Activated CD4-positive, alpha-beta T cell treated with anti-CD3 and anti-CD28 coated beads, Interleukin-10, Interleukin-2, amounts not matched to agents 100 ng/mL and 50 ng/mL, durations not matched to agents 16 hours and 8 hours (primary cell): ENCODE measurements around the gene TMEM94.
A peak's percentile ranks its signal among the peaks of the same experiment; 100 is the strongest.
"Not testable (repeated sequence)": the region's sequence is repeated elsewhere in the genome, so short reads cannot be mapped to it uniquely, and the experiment has no call there.

Experiments
- DNase-seq: peaks from one replicate; pipeline ENCODE4 v3.0.0-alpha.2; 2020

TMEM94 gene

GRCh38 chr17:75456417-75457046 is at the start of gene TMEM94:
TMEM94 (plus strand) TSS chr17:75456635; CDS start chr17:75471906, 15,271 bp downstream.
- peak; percentile 97 for DNase-seq

DNA sequence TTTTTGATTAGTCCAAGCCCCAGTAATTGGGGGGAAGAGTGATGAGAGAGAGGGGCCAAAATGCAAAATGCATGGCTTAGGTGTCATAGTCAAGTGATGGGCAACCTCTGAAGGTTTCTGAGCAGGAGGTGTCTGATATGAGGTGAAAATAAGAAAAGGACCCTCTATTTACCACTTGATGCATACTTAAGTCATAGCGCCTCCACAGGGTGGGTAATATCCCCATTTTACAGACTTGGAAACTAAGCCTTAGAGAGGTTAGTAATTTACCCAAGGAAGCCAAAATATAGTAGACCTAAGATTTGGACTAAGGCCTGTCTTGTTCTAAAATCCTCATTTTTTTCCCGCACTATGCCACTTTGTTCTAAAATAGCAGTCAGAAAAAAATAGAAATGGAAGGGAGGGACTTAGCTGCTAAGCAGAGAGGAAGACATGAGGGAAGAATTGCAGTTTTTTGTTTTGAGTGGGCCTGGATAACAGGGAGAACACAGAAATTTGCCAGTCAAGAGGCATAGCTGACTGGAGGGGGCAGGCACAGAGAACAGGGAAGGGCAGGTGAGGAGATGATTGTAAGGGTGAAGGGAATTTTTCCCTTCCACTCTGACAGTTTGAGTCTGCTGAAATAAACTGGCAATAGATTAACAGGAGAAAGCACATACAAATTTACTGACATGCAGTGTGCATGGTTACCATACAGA is 48.6 kb upstream of the TMEM94 start:
- DNase-seq = no peak

DNA sequence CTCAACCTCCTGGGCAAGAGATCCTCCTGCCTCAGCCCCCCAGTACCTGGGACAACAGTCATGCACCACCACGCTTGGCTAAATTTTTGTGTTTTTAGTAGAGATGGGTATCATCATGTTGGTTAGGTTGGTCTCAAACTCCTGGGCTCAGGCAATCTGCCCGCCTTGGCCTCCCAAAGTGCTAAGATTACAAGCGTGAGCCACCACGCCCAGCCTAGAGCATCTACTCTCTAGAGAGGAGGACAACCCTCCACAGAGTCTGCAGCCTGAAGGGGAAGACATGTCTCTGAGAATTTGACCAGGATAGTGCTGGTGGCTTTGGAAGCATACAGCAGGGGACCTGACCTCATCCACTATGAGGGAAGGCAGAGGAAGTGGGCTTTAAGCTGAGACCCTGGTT is 46.3 kb upstream of the TMEM94 start:
- no peak for DNase-seq

DNA sequence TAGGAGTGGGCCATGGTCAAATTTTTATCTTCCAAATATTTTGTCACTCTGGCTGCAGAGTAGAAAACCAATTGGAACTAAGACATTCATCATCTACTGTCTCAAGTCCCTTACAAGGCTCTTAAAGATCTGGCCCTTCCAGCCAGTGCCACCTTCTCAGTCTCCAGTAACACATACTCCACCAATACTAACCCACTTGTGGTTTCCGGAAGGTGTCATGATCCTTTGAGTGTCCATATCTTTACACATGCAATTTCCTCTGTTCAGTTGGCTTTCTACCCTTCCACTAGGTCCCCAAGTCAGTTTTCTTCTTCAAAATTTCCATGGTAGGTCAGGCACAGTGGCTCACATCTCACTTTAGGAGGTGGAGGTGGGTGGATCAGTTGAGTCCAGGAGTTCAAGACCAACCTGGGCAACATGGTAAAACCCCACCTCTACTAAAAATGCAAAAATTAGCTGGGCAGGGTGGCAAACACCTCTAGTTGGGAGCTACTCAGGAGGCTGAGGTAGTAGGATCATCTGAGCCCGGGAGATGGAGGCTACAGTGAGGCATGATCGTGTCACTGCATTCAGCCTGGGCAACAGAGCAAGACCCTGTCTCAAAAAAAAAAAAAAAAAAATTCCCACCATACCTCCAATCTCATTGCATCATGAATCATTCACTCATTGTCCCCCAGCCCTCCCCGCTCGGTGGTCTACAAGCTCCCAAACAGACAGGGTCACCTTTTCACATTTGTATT is 44.9 kb upstream of the TMEM94 start:
- DNase-seq = no peak

DNA sequence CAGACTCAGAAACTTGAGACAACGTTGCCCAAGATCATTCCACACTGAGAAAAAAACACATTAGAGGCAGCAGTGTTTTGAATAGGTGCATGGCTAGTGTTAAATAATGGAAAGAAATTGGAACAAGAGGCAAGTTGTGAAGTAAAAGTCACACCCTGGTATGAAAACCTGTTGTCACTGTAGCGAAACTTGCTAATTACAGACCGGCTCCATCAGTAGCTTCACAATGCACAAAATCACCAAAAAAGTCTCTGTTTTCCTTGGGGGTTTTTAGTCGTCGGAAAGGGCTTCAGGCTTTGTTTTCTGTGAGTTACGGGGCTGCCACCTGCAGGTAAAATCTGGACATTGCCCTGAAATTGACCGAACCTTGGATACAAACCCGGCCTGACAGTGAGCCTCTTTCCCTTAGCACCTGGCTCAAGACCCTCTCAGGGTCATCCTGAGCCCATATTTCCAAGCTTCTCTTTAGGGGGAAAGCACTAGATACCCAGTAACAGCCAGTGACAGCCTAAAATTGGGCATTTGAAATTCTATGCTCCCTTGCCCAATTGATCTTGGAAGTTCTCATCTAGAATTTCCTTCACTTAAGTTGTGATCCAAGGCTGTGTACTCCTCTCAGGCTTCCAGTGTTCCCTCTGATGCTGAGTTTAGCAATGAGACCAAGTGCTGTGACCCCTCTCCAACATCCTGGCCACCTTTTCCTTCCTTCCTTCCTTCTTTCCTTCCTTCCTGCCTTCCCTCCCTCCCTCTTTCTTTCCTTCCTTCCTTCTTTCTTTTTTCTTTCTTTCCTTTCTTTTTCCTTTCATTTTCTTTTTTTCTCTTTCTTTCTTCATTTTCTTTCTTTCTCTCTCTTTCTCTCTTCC is 43.7 kb upstream of the TMEM94 start:
- DNase-seq = peak; percentile 84

DNA sequence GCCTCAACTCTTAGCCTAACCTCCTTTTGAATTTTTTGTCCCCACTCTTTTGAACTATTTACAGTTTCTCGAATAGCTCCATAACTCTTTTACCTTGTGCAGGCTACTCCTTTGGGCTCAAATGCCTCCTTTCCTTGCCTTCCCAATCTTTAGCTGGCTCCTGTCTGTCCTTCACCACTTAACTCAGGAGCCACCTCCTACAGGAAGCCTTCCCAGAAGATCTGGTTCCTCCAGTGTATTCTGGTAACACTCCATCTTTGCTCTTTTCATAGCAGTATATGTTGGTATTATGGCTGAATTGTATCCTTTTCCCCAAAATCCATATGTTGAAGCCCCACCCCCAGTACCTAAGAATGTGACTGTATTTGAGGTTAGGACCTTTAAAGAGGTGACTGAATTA is 41.9 kb upstream of the TMEM94 start:
- no peak for DNase-seq

DNA sequence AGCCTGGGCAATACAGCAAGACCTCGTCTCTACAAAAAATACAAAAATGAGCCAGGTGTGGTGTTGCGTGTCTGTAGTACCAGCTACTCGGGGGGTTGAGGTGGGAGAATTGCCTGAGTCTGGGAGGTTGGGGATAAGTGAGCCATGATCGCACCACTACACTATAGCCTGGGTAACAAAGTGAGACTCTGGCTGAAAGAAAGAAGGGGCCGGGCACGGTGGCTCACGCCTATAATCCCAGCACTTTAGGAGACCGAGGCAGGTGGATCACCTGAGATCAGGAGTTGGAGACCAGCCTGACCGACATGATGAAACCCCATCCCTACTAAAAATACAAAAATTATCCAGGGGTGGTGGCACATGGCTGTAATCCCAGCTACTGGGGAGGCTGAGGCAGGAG is 40.4 kb upstream of the TMEM94 start:
- DNase-seq = no peak

DNA sequence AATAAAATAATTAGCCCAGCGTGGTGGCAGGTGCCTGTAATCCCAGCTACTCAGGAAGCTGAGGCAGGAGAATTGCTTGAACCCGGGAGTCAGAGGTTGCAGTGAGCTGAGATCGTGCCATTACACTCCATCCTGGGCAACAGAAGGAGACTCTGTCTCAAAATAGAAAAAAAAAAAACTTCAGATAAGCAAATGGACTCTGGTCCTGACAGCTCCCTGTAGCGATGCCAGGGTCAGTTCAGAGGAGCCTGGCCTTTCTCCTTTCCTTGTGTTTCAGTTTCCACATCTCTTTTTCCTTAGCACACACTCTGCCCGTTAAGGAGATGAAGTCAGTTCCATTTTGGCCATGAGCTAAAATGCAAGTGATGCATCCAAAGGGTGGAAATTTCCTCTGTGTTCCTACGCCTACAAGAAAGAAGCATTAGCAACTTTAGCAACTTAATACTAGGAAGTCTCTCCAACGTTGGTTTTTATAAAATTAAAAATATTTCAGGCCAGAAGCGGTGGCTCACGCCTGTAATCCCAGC is 39.3 kb upstream of the TMEM94 start:
- DNase-seq = no peak

DNA sequence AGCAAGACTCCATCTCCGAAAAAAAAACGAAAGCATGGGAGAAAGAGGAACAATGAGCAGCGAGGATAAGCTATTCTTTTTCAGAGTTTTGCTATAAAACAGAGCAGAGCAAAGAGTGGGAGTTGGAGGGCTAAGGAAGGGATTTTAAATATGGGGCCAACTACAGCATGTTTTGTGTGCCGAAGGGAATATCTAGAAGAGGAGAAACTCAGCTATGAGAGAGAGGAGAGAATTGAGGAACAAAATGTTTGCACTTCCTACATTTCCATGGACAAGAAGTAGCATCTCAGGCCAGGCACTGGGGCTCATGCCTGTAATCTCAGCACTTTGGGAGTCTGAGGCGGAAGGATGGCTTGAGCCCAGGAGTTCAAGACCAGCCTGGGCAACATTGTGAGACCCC is 37.9 kb upstream of the TMEM94 start:
- DNase-seq = no peak

- no peak for DNase-seq
These were observed 27.6 kb upstream of the TMEM94 start for GRCh38 chr17:75428543-75429469.

GRCh38 chr17:75430159-75430974 is 26.1 kb upstream of the TMEM94 start:
- no peak for DNase-seq

GRCh38 chr17:75433218-75433783 is 23.1 kb upstream of the TMEM94 start:
- DNase-seq = no peak

DNA sequence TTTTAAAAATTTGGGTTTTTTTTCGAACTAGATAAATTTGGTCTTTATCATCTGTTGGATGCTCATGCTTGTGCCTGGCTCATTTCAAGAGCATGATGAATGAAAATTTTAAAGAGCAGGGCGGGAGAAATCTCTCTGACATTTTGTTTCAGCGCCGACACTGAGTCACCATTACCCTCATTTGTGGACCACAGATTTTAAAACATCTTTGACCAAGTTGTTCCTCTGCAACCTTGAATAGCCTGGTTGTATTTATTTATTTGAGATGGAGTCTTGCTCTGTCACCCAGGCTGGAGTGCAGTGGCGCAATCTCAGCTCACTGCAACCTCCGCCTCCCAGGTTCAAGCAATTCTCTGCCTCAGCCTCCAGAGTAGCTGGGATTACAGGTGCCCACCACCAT is 22.0 kb upstream of the TMEM94 start:
- not testable (repeated sequence) for DNase-seq

DNA sequence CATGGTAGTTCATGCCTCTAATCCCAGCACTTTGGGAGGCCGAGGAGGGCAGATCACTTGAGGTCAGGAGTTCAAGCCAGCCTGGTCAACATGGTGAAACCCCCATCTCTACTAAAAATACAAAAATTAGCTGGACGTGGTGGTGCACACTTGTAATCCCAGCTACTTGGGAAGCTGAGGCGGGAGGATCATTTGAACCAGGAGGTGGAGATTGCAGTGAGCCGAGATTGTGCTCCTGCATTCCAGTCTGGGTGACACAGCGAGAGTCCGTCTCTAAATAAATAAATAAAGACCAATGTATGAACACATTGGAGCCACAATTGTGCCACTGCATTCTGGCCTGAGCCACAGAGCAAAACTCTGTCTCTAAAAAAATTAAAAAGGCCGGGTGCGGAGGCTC is 19.0 kb upstream of the TMEM94 start:
- not testable (repeated sequence) for DNase-seq

DNA sequence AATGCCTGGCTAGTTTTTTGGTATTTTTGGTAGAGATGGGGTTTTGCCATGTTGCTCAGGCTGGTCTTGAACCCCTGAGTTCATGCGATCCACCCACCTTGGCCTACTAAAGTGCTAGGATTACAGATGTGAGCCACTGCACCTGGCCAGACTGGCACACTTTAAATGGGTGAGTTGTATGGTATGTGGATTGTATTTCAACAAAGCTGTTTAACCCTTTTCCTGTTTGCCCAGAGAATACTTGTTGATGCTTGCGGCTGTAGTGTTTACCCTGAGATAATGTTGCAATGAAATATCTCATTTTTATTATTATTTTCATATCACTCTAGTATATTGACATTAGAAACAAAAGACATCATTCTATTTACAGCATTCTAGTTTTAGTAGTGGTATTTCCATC is 17.1 kb upstream of the TMEM94 start:
- DNase-seq = no peak

DNA sequence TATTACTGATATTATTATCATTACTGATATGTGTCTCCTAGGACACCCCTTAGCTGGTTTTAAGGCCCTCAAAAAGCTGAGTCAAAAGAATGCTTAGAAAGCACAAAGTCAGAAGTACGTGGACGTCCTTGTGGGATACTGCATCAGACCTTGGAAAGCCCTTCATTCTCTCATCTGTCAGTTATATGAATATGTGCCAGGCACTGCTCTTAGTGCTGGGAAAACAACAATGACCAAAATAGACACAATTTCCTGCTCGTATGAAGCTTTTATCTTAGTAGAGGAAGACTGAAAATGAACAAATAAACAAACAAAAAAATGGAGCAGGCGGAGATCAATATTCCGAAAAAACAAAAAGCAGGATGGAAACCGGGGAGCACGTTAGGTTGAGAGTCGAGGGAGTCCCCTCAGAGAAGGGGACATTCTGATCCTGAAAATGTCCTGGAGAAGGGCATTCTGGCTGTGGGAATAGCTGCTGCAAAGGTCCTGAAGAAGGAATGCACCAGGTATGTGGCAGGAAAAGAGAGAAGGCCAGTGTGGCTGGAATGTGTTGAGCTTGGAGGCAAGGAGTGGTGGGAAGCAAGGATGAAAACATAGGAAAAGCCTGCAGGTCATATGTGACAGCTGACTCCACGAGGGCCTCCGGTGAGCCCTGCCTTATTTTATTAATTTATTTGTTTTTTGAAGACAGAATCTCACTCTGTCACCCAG is 15.5 kb upstream of the TMEM94 start:
- no peak for DNase-seq

DNA sequence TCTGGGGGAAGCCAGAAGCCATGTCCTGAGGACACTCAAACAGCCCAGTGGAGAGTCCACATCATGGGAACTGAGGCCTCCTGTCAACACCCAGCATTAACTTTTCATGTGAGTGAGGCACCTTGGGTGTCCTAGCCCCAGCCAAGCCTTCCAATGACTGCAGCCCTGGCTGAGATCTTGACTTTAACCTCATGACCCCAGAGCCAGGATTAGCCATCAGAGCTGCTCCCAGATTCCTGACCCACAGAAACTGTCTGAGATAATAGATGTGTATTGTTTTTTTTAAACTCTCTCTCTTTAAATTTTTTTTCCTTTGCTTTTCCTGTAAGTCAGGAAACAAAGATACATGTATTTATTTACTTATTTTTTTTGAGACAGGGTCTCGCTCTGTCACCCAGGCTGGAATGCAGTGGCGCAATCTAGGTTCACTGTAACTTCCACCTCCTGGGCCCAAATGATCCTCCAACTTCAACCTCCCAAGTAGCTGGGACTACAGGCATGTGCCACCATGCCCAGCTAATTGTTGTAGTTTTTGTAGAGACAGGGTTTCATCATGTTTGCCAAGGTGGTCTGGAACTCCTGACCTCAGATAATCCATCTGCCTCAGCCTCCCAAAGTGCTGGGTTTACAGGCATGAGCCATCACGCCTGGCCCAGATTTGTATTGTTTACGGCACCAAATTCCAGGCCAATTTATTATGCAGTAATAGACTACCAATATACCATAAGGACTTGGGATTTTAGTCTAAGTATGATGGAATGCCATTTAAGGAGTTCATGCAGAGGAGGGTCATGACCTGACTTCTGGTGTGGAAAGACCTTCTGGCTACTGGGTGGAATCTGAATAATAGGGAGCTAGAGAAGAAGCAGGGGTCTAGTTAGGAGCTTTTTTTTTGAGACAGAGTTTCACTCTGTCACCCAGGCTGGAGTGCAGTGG is 14.0 kb upstream of the TMEM94 start:
- no peak for DNase-seq

DNA sequence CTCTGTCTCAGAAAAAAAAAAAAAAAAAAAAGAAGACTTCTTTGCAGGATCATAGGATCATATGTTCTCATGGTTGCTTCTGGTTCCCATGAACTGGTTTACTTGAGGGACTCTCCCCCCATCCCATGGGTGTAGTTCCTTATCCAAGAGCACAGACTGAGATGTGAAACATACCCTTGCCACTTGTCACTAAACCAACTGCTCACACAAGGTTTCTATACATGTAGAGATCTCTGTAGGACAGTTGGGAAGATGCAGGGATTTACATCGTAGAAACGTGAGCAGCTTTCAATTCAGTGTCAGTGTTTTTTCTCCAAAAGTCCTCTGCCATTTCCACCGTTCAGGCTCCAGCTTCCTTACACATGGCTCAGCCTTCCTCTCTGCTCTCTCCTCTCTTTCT is 11.1 kb upstream of the TMEM94 start:
- no peak for DNase-seq

DNA sequence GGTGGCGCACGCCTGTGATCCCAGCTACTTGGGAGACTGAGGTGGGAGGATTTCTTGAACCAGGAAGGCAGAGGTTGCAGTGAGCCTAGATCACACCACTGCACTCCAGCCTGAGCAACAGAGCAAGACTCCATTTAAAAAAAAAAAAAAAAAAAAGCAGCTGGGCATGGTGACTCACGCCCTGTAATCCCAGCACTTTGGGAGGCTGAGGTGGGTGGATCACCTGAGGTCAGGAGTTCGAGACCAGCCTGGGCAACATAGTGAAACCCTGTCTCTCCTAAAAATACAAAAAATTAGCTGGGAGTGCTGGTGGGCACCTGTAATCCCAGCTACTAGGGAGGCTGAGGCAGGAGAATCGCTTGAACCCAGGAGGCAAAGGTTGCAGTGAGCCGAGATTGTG is 10.5 kb upstream of the TMEM94 start:
- not testable (repeated sequence) for DNase-seq
